ENCODE data around the gene CDKN2B.

DNA sequence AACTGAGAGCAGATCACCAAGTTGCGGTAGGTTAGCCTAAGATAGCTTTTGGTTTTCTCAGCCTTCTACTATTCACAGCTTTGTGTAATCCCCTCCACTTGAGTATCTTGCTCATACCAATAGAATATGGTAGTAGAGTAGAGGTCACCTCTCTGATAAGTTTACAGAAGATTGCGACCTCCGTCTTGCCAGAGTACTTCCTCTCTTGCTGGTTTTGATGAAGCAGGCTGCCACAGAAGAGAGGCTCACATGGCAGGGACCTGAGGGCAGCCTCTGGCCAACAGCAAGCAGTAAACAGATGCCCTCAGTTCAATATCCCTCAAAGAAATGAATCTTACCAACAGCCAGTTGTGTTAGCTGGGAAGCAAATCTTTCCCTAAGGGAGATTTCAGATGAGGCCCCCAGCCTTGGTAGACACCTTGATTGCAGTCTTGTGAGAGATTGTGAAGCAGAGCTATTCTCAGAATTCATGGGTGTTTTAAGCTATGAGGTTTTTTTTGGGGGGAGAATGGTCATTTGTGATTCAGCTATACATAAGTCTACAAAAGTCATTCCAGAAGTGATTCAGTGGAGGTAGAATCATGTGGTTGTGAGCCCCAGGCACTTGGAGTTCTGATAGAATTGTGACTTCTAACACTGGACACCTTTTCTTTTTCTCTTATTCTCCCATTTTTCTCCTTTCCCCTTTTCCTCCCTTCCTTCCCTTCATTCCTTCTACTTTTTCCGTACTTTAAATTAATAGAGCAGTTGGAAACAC is 22.7 kb upstream of the CDKN2B start:
- TF ChIP-seq GATA2 (IDR thresholded peaks at IDR 0.05; ENCODE audit: low read depth, low read length), result no peak
- TF ChIP-seq GATA3 (IDR thresholded peaks at IDR 0.05; ENCODE audit: low read depth, low read length), result no peak
